Retina (tissue), 1 donor: ENCODE measurements around the gene ACTA2.

Experiments used
- DNase-seq: peaks from one replicate; pipeline ENCODE4 v3.0.0-alpha.2; 2016

The ACTA2 gene

GRCh38 chr10:88889559-88890337 is 62.8 kb downstream of the ACTA2 start:
- DNase-seq, result no peak

GRCh38 chr10:88888810-88889445 is 63.6 kb downstream of the ACTA2 start:
- no peak for DNase-seq

GRCh38 chr10:88886557-88886956 is 66.0 kb downstream of the ACTA2 start:
- no peak for DNase-seq
